HG03064 (cell line): Measurements from ENCODE around the gene MYO3A.

Experiments used
- ATAC-seq: cut with Tn5 transposase; IDR thresholded peaks from one replicate; pipeline ENCODE4 v1.9.1; 2021; ENCODE audit warnings: low read depth; ENCODE audit not compliant: unreplicated experiment

Gene MYO3A, protein sequence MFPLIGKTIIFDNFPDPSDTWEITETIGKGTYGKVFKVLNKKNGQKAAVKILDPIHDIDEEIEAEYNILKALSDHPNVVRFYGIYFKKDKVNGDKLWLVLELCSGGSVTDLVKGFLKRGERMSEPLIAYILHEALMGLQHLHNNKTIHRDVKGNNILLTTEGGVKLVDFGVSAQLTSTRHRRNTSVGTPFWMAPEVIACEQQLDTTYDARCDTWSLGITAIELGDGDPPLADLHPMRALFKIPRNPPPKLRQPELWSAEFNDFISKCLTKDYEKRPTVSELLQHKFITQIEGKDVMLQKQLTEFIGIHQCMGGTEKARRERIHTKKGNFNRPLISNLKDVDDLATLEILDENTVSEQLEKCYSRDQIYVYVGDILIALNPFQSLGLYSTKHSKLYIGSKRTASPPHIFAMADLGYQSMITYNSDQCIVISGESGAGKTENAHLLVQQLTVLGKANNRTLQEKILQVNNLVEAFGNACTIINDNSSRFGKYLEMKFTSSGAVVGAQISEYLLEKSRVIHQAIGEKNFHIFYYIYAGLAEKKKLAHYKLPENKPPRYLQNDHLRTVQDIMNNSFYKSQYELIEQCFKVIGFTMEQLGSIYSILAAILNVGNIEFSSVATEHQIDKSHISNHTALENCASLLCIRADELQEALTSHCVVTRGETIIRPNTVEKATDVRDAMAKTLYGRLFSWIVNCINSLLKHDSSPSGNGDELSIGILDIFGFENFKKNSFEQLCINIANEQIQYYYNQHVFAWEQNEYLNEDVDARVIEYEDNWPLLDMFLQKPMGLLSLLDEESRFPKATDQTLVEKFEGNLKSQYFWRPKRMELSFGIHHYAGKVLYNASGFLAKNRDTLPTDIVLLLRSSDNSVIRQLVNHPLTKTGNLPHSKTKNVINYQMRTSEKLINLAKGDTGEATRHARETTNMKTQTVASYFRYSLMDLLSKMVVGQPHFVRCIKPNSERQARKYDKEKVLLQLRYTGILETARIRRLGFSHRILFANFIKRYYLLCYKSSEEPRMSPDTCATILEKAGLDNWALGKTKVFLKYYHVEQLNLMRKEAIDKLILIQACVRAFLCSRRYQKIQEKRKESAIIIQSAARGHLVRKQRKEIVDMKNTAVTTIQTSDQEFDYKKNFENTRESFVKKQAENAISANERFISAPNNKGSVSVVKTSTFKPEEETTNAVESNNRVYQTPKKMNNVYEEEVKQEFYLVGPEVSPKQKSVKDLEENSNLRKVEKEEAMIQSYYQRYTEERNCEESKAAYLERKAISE (N-terminal part only)

DNA sequence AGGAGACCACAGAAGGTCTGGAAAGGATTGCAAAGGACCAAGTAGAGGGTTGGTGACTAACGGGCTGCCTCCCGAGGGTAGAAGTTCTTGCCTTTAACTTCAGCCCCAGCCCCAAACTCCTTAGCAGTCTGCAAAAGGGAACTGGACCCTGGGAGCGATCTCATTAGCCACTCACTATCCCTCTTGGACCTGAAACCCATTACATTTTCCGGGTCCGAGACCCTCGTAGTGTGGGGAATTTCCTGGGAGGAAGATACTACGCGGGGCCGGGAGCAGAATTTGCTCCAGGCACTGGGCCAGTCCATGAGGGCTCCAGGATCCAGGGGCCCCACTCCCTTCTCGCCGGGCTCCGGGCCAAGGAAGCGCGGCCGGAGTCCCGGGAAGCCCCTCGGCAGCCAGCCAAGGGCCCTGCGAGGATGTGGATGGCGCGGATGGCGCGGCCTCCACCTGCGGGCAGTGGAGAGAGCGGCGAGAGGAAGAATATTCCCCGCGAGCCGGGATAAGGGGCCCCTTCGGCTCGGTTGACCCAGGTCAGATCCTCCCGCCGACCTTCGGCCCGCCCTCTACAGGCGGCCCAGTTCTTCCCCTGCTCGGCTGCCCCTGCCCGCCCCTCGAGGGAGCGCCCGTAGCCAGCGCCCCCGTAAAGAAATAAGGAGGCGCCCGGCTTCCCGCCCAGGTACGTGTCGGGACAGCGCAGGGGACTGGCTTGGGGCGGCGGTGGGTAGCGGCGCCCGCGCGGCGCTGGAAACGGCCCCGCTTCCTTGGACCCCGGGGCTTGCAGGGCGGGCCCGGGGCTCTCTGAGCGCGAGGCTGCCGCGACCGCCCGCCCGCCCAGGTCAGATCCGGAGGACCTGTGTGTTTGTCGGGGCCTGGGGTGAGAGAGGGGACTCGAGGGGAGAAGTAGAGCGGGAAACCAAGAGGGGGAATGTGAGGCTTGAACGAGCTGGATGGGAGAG lies at the start of gene MYO3A:
Gene MYO3A (plus strand): TSS at position 577 of the 956 bp plus-strand sequence. CDS start 17,882 bp downstream, outside the sequence.
- no peak for ATAC-seq

DNA sequence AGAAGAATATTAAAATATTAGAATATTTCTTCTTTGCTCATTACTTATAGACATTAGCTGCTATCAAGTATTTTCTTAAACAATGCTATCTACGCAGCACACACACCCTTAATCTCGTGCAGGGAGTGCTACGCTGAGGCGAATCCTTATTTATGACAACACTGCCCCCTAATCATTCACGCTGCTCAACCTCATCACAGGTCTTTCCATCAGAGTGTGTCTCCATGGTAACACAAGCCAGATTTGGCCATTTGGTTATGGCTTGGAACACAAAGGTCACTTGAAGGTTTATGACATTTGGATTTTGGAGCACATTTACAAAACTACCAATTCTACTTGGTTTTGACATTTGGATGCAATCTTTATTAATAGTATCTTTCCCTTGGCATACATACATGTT lies 45.4 kb upstream of the MYO3A start:
- no peak for ATAC-seq

DNA sequence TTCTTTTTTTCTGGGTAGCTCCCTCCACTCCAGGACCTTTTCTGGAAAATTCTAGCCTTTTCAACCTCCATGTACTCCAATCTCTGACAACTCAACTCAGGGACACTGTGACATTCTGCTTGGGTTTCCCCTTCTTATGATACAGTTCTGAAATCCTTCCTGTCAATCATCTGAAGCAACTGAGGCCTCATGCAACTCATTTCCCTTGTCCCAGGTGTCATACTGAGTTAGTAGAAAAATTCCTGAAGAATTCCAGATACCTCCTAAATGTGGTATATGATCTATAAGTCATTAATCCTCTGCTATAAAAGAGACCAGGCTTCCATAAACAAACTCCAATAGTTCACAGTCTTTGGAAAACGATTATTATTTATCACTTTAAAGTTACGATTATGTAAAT lies 43.0 kb upstream of the MYO3A start:
- no peak for ATAC-seq

DNA sequence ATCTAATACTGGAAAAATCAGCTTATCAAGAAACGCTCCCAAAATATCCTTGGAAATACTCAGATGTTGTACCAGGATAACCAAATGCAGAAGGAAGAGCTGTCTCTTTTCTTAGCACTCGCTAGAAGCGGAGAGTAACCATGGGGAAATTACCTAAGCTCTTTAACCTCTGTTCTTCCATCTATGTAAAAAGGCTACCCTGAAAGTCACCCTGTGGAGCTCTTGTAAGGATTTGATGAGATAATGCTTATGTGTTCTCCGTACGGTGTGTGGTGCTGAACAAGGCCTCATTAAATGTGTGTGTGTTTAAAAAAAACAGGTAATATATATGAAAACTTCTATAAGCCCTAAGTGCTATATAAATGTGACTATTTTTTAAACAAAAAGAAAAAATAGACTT lies 38.2 kb upstream of the MYO3A start:
- ATAC-seq: no peak

DNA sequence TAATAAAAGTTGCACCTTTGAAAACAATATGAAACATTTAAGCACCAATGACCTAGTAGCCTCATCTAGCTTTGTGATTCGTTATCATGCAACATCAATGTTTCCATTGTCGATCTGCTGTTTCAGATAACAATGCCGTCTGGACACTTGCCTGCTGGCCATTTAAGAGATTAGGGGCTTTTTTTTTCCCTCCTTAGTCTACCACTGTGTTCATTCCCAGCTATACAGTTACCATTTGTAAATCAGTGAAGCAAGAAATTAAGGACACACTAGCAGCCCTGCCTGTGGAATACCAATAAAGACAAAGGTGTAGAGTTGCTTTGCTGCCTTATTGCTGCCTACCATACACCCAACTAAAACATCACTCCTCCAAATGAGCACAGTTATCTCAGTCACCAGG lies 37.6 kb upstream of the MYO3A start:
- no peak for ATAC-seq

DNA sequence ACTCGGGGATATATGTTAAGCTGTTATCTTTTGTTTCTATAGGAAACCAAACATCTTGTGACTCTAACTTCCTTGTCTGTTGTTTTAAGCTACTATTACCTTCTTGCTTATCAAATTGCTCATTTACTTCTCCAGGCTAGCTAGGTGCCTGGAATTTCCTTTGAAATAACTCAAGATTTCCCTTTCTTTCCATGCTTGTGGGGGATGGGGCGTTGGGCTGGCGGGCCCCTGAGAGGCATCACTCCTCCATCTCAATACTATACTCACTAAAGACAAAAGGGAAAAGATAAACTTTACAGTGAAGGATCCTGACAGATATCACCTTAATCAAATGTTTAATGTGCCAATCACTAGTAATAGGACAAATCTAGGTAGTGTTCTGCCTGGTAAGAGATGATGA lies 34.7 kb upstream of the MYO3A start:
- ATAC-seq: no peak

DNA sequence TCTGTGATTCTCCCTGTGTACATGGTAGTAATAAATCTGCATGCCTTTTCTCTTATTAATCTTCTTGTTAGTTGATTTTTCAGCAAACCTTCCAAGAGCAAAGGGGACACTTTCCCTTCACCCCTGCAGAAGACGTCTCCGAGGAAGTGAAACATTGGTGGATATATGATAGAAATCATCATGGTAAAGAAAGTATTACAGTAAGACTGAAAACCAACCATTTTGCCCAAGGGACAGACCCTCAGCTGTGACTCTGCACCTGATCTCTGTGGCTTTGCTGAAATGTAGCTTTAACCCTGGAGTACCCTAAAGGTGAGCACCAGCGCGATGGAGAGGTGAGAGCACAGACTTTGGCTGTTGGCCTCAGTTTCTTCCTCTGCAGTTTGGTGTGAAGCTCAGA lies 32.8 kb upstream of the MYO3A start:
- ATAC-seq: no peak

DNA sequence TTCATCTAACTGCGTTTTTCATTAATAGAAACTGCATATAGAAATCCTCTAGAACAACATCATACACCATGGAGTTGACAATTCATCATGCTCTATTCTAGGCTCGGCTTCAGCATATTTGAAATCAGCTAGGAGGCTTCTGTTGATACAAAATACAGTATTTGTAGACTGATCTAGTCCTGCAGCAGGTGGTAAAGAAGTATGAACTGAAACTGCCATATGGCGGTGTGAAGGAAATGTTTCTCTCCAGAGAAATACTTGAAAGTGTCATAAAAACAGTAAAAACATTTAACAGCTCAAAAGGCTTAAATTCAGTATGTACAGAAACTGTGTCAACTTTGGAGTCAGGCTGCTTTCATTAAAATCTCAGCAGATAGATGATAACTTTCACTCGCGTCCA lies 32.0 kb upstream of the MYO3A start:
- no peak for ATAC-seq

DNA sequence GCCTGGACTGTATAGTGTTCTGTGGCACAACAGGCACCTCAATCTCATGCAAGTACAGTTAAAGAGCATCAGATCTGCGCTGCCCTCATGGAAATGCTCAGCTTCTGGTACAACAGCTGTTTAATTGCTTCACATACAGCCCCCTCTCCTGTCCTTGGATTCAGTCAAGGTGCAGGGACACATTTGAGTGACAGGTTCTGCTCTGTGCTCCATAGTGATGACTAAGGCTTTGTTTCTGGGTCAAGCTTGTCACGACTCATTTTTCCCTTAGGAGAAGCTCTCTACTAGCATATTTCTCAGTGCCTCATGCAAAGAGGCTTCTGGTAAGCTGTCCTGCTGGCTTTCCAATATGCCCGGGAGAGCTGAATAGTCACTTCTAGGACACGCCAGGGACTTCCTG lies 26.8 kb upstream of the MYO3A start:
- ATAC-seq: no peak

DNA sequence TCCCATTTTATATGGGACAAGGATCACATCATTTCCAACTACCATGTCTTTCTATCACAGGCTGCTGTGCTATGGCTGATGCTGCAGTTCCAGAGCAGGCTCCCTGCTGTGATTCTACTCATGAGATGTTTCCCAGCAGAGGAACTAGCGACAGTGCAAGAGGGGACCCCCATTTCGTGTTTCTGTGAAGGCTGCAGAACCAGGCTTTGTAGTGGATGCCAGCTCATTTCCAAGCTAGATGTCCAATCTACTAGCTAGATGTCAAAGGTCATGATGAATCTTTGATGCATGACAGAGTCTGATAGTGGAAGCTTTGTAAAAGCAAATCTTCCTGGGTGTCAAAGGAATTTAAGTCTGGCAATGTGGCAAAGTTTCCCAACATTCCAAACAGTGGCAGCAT lies 21.2 kb upstream of the MYO3A start:
- no peak for ATAC-seq

DNA sequence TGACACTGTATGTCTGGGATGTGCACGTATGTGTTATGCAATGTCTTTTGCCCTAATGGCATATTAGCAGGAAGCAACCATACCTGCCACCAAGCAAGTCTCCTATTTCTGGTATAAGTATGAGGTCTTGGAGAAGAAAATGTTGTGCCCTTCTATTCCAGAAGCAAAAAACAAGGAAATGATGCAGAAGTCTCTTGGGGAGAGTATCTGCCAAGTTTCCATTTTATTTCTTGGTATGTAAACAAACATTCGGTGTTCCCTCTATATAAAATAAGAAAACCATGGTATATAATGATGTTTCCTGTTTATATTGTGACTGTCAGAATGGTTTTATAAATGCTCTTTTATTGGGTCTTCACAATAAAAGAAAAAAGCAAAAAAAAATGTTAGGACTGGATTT lies 19.3 kb upstream of the MYO3A start:
- ATAC-seq: no peak

DNA sequence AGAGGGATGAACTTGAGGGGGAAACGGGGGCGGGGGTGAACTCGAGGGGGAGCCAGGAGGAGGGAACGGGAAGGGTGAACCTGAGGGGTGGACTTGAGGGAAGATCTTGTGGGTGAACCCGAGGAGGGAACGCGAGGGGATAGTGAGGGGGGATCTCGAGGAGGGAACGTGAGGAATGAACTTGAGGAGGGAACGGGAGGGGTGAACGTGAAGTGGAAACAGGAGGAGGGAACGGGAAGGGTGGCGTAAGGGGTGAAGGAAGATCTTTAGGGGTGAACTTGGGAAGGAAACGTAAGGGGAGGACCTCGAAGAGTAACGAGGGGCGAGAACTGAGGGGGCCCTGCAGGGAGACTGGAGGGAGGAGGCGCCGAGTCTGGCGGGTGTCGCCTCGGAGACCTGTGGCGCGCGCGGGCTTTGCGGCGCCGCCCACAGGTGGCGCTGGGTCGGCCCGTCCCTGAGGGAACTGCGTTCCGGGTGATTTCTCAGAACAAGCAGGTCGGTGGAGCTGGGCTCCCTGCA lies 651 bp downstream of the MYO3A start:
- no peak for ATAC-seq

DNA sequence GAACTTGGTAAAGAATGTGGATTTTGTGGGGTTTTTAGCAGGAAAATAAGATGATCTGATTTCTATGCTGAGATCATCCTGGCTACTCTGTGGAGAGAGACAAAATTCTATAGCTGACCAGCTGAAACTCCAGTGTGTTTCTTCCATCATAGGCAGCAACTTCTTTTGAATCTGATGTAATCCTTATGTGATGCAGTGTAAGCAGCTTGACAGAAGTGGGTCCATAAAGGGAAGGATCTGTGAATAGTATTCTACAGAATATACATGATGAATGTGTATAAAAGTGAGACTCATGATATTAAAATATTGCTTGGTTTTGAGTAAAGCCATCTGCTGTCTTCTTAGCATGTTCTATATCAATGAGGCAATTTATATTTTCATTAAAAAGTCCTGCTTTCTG lies 4.4 kb downstream of the MYO3A start:
- ATAC-seq: no peak

DNA sequence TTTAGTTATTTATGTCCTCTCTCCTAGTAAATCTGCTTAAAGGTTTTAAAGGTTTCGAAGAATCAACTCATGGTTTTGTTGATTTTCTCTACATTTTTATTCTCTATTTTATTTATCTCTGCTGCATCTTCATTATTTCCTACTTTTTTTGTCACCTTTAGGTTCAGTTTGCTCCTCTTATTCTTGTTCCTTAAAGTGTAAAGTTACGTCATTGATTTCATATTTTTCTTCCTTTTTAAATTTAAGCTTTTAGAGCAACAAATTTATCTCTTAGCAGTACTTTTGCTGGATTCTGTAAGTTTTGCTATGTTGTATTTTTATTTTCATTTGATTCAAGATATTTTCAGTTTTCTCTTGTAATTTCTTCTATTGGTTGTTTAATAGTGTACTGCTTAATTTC lies 10.7 kb downstream of the MYO3A start:
- no peak for ATAC-seq

DNA sequence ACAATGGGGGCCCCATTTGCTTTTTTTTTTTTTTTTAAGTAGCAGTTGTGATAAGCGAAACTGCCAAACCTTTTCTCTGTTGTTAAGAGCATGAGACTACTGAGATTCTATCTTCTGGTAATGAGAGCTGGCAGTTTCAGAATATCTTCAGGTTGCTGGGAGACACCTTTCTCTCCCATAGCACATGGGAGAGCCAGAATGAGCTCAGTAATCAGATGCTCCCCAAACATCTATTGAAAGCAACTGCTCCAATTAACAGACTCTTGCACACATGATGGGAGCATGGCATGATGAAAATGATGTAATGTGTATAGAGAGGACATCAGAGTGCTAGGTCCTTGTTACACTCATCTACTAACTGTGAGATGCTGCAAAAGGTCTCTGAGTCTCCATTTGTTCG lies 18.8 kb downstream of the MYO3A start:
- no peak for ATAC-seq

DNA sequence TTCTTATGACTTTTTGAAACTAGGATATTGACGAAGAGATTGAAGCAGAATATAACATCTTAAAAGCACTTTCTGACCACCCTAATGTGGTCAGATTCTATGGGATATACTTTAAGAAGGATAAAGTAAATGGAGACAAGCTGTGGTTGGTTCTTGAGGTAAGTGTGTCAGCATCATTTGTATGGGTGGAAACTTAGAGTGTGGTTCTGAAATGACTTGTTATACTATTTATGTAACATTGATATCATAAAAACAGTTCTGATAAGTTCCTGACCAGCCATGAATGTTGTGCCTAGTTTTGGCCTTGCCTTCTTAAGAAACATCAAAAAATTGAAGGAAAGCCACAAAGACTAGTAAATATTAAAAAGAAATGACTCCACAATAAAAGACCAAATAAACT lies 20.8 kb downstream of the MYO3A start:
- ATAC-seq: no peak

DNA sequence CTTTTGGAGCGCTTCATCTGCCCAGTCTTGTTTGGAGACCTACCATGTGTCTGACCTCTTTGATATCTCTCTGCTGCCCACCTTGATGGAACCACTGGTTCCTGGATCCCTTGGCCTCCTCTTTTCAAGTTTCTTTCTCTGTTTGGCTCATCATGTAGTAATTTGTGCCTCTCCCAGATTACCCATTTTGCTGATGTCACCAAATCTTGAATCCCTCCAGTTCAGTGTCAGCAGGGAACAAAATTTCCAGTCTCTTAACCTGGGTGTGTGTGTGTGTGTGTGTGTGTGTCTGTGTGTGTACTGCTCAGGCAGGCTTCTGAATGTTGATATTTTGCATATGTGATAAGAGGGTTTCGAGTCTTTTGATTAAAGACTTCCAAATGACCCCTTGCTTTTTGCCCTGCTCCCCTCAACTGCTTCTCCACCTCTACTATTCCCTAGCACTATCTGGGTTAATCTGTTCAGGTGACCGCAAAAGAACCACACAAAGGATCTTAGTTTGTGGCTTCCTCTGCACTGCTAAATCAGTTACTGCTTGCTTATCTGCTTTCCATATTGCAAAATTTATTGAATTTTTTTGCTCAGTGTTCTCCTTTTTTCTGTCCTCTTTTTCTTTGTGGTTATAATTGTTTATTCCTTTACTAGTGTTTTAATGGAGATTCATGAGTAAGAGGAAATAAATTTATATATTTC lies 25.7 kb downstream of the MYO3A start:
- ATAC-seq: no peak

DNA sequence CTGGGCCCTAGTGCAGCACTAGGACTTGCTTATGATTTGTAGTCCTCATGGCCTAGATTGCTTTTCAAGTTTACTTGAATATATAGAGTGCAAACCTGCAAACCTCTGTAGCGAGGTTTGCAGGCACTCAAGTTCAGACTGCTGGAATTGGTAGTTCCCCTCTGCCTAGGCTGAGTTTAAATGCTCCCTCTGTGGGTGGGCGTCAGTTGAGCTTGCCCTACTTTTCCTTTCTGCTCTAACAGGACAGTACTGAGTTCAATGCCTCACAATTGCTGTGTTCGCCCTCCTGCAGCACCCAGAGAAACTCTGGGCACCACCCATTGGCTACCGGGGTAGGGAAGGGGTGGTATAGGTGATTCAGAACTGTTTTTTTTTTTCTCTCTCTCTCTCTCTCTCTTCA lies 31.6 kb downstream of the MYO3A start:
- ATAC-seq: no peak

DNA sequence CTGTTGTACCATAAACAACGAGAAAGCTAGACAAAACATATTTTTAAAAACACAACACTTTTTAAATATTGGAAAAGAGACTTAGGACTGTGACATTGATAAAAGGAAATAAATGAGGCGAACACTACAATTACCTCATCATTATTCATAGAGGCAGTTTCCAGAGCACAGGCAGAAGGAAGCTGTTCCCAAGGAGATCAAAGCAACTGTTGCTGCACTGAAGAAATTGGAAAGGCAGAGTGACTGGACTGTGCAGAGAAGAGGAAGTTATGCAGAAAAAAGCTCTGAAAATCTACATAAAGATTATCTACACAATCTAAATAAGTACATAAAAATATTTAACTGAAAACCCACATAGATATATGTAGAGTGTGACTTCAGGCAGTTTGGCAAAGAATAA lies 32.8 kb downstream of the MYO3A start:
- no peak for ATAC-seq
